Parietal lobe (tissue), 2 donors: ENCODE data around the gene HMCN2. TPM values are rescaled to one million over a fixed set of nuclear protein-coding genes. Genes with fewer than 3 reads are reported as not detected.

ENCODE experiments used
- small RNA-seq: library from RNA; depleted of rRNA; stranded (forward); fragments of <200 nt; gene quantifications from one replicate; pipeline ENCODE3, GENCODE V24; 2014; ENCODE audit warnings: low replicate concordance
- total RNA-seq: library from RNA; depleted of rRNA; stranded (reverse); fragments of >200 nt; gene quantifications from one replicate; pipeline ENCODE4 v1.2.3, GENCODE V29; 2014

Gene HMCN2
- 0.31 TPM for total RNA-seq

GRCh38 chr9:130265431-130266235 lies at the start of gene HMCN2:
HMCN2 (plus strand) TSS chr9:130265760; CDS start chr9:130265879, 119 bp downstream.

GRCh38 chr9:130444565-130445221 lies 179.1 kb downstream of the HMCN2 start, which contains the start of gene ASS1:
ASS1 (plus strand) TSS chr9:130444961; CDS start chr9:130452229, 7,268 bp downstream.

Small RNA genes lying within 50 kb of the gene (small RNA-seq; reads per million reads assigned to genes)
- not detected for gene RN7SL665P

Other genes with a start within 250 kb of the HMCN2 start
- 102 TPM for gene FNBP1, start 222.6 kb upstream of the HMCN2 start, total RNA-seq
- gene GPR107, start 211.9 kb upstream of the HMCN2 start, total RNA-seq: 39.1 TPM
- 150 TPM for gene NCS1, start 93.4 kb upstream of the HMCN2 start, total RNA-seq
- 6.9 TPM for gene ASS1, start 179.2 kb downstream of the HMCN2 start, total RNA-seq